Stomach smooth muscle (tissue), 2 donors: ENCODE measurements around the gene TAOK3.
A peak's percentile ranks its signal among the peaks of the same experiment; 100 is the strongest.

Source experiments
- H3K27ac ChIP-seq: one replicate; pipeline ENCODE4 v1.7.0; 2013; ENCODE audit warnings: mild to moderate bottlenecking, low read length, inconsistent platforms
- H3K27me3 ChIP-seq, 2 donors: one replicate each; pipeline ENCODE4 v1.7.0; 2013; ENCODE audit warnings: low read length in 2 of 2; ENCODE audit not compliant: insufficient read depth in 2 of 2, control insufficient read depth in 1 of 2
- H3K36me3 ChIP-seq, 2 donors: one replicate each; pipeline ENCODE4 v1.7.0; 2013; ENCODE audit warnings: low read length in 2 of 2; ENCODE audit not compliant: control insufficient read depth in 2 of 2, insufficient read depth in 2 of 2
- H3K4me1 ChIP-seq: one replicate; pipeline ENCODE4 v1.7.0; 2013; ENCODE audit warnings: low read length; ENCODE audit not compliant: control insufficient read depth, insufficient read depth
- H3K4me3 ChIP-seq, 2 donors: one replicate each; pipeline ENCODE4 v1.7.0; 2013; ENCODE audit warnings: low read length in 2 of 2
- H3K9ac ChIP-seq, 2 donors: one replicate each; pipeline ENCODE4 v1.7.0; 2013; ENCODE audit warnings: low read length in 2 of 2, mild to moderate bottlenecking in 1 of 2
- H3K9me3 ChIP-seq, 2 donors: one replicate each; pipeline ENCODE4 v1.7.0; 2013; ENCODE audit warnings: low read length in 2 of 2; ENCODE audit not compliant: control insufficient read depth in 2 of 2
- donor health status: healthy.
- donor health status: Pancreatic carcinoma.

Gene TAOK3

GRCh38 chr12:118397708-118398440, 25.2 kb upstream of the TAOK3 start:
- Histone ChIP-seq H3K4me1 (peaks cover 31% of the 10 kb centered on the region), H3K9ac (peak overlapping the region; percentile 29 to 54), H3K36me3 (peaks cover 14 to 18% of the 10 kb centered on the region in 2 donors), H3K4me3 (peak overlapping the region; percentile 8 to 29), H3K9me3 (no peaks in the 10 kb centered on the region), H3K27me3 (no peaks in the 10 kb centered on the region), H3K27ac (peak overlapping the region; percentile 75)

- Histone ChIP-seq H3K9ac (no peak overlapping the region), H3K4me3 (no peak overlapping the region), H3K27ac (no peak overlapping the region), H3K9me3 (no peaks in the 10 kb centered on the region), H3K36me3 (peaks cover 44 to 49% of the 10 kb centered on the region in 2 donors), H3K4me1 (no peaks in the 10 kb centered on the region), H3K27me3 (no peaks in the 10 kb centered on the region)
Measured at GRCh38 chr12:118391836-118392235, 19.1 kb upstream of the TAOK3 start.

GRCh38 chr12:118391424-118391823, 18.7 kb upstream of the TAOK3 start:
- Histone ChIP-seq H3K36me3 (peaks cover 46 to 52% of the 10 kb centered on the region in 2 donors), H3K27me3 (no peaks in the 10 kb centered on the region), H3K9me3 (no peaks in the 10 kb centered on the region), H3K4me1 (no peaks in the 10 kb centered on the region), H3K4me3 (no peak overlapping the region), H3K9ac (no peak overlapping the region), H3K27ac (no peak overlapping the region)

- peaks cover 21% of the 10 kb centered on the region for H3K4me1 ChIP-seq
- H3K9ac ChIP-seq: peak overlapping the region; percentile 73 to 89
- peaks cover 13 to 18% of the 10 kb centered on the region in 2 donors for H3K36me3 ChIP-seq
- H3K9me3 ChIP-seq: no peaks in the 10 kb centered on the region
- no peaks in the 10 kb centered on the region for H3K27me3 ChIP-seq
- peak overlapping the region; percentile 95 for H3K27ac ChIP-seq
- peak overlapping the region; percentile 91 to 93 for H3K4me3 ChIP-seq
Measured at GRCh38 chr12:118377884-118378470, 5.3 kb upstream of the TAOK3 start.

- Histone ChIP-seq H3K4me3 (peak overlapping the region; percentile 91 to 93), H3K9ac (peak overlapping the region; percentile 73 to 89), H3K9me3 (no peaks in the 10 kb centered on the region), H3K27me3 (no peaks in the 10 kb centered on the region), H3K27ac (peak overlapping the region; percentile 95), H3K4me1 (peaks cover 21% of the 10 kb centered on the region), H3K36me3 (peaks cover 12 to 14% of the 10 kb centered on the region in 2 donors)
Measured at GRCh38 chr12:118377021-118377883, 4.5 kb upstream of the TAOK3 start.

- peaks cover 5 to 10% of the 10 kb centered on the region in 2 donors for H3K36me3 ChIP-seq
- peak within 1 kb of the TSS; percentile 89 to 94 for H3K9ac ChIP-seq
- H3K27me3 ChIP-seq: no peaks in the 10 kb centered on the region
- H3K9me3 ChIP-seq: no peaks in the 10 kb centered on the region
- peak within 1 kb of the TSS; percentile 95 for H3K27ac ChIP-seq
- peaks cover 26% of the 10 kb centered on the region for H3K4me1 ChIP-seq
- H3K4me3 ChIP-seq: peak within 1 kb of the TSS; percentile 91 to 93
Measured at GRCh38 chr12:118376089-118377020, 3.6 kb upstream of the TAOK3 start, which contains the start of gene SUDS3. TSS of gene SUDS3 (plus strand) at chr12:118376555. CDS start at chr12:118376692, 137 bp downstream.

- Histone ChIP-seq H3K9ac (no peak overlapping the region), H3K27ac (no peak overlapping the region), H3K36me3 (peaks cover 5 to 7% of the 10 kb centered on the region in 2 donors), H3K9me3 (no peaks in the 10 kb centered on the region), H3K27me3 (no peaks in the 10 kb centered on the region), H3K4me3 (peak overlapping the region in 1 of 2 donors; percentile 29), H3K4me1 (peaks cover 31% of the 10 kb centered on the region)
Measured at GRCh38 chr12:118375348-118375747, 2.6 kb upstream of the TAOK3 start.

GRCh38 chr12:118374909-118375308, 2.2 kb upstream of the TAOK3 start:
- peak overlapping the region in 1 of 2 donors; percentile 29 for H3K4me3 ChIP-seq
- H3K9me3 ChIP-seq: no peaks in the 10 kb centered on the region
- no peak overlapping the region for H3K9ac ChIP-seq
- no peak overlapping the region for H3K27ac ChIP-seq
- no peaks in the 10 kb centered on the region for H3K27me3 ChIP-seq
- H3K4me1 ChIP-seq: peaks cover 31% of the 10 kb centered on the region
- H3K36me3 ChIP-seq: peaks cover 5% of the 10 kb centered on the region in 2 donors

GRCh38 chr12:118374126-118374725, 1.5 kb upstream of the TAOK3 start:
- Histone ChIP-seq H3K4me3 (no peak overlapping the region), H3K4me1 (peaks cover 31% of the 10 kb centered on the region), H3K36me3 (no peaks in the 10 kb centered on the region), H3K27me3 (no peaks in the 10 kb centered on the region), H3K9me3 (no peaks in the 10 kb centered on the region), H3K27ac (no peak overlapping the region), H3K9ac (no peak overlapping the region)
